ENCODE measurements around the gene EXOC6.

DNA sequence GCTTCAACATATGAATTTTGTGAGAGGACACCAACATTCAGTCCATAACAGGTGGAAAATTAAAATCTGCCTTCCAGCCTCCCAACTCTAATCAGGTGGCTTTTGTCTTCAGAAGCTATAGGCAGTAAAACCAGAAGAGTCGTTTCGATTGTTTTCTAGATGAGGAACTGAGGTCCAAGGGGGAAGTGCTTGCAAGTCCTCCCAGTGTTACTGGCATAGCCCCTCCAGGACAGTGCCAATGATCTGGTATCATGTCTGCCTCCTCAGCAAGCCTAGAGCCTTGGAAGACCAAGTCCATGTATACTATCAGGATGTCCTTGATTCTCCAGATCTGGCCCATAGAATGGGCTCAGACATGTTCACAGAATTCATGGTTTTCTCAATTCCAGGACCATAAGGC lies 242.3 kb downstream of the EXOC6 start:
- TF ChIP-seq CTCF (IDR thresholded peaks at IDR 0.05) (no peak), POLR2A (IDR thresholded peaks at IDR 0.05) (no peak)
